Mammary epithelial cell (primary cell): ENCODE measurements around the gene FGD5.

Experiments
- EZH2 ChIP-seq: IDR thresholded peaks from 2 replicates; pipeline ENCODE4 v1.6.1; 2012; ENCODE audit warnings: low read length, inconsistent platforms, borderline replicate concordance
- TF ChIP-seq, protein P1 (sequence below), 2 donors: IDR thresholded peaks in 1 of 2; conservative IDR thresholded peaks in 1 of 2; 2 replicates each; pipeline ENCODE4 v1.5.1; 2011 to 2012; ENCODE audit warnings: inconsistent platforms in 2 of 2, low read length in 2 of 2, mild to moderate bottlenecking in 2 of 2, control low read depth in 1 of 2, low read depth in 1 of 2; ENCODE audit not compliant: insufficient read depth in 1 of 2; ENCODE audit errors: extremely low read depth in 1 of 2

DNA sequence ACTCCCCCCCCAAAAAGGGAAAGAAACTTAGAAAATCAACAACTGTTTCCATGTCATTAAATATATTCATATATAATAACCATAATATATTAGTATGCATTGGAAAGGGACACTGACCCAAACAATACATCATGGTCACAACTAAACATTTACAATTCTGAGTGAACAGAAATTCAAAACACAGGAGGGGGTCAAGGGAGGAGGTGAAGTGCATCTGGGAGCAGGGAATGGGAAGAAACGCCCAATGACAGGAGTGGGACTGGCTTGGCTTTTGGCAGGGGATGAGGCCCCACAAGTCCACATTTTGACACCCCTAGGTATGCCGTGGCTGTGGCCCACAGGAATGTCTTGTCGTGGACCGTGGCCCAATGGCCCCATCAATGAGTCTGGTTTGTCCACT is 41.1 kb downstream of the FGD5 start:
- TF ChIP-seq, protein P1, sequence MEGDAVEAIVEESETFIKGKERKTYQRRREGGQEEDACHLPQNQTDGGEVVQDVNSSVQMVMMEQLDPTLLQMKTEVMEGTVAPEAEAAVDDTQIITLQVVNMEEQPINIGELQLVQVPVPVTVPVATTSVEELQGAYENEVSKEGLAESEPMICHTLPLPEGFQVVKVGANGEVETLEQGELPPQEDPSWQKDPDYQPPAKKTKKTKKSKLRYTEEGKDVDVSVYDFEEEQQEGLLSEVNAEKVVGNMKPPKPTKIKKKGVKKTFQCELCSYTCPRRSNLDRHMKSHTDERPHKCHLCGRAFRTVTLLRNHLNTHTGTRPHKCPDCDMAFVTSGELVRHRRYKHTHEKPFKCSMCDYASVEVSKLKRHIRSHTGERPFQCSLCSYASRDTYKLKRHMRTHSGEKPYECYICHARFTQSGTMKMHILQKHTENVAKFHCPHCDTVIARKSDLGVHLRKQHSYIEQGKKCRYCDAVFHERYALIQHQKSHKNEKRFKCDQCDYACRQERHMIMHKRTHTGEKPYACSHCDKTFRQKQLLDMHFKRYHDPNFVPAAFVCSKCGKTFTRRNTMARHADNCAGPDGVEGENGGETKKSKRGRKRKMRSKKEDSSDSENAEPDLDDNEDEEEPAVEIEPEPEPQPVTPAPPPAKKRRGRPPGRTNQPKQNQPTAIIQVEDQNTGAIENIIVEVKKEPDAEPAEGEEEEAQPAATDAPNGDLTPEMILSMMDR (conservative IDR thresholded peaks at IDR 0.05 in 1 of 2, IDR thresholded peaks at IDR 0.05 in 1 of 2; ENCODE audit: extremely low read depth in 1 of 2, insufficient read depth in 1 of 2, low read depth in 1 of 2, low read length in 2 of 2): no peak
- no peak for TF ChIP-seq EZH2
